CD4-positive, alpha-beta T cell treated with Interleukin-6 at 100 ng/mL for 8 hours (primary cell): ENCODE results near the gene CCSAP.

ENCODE experiments used
- DNase-seq: peaks from one replicate; pipeline ENCODE4 v3.0.0-alpha.2; 2020; ENCODE audit warnings: mixed read lengths, low spot score

The CCSAP gene

DNA sequence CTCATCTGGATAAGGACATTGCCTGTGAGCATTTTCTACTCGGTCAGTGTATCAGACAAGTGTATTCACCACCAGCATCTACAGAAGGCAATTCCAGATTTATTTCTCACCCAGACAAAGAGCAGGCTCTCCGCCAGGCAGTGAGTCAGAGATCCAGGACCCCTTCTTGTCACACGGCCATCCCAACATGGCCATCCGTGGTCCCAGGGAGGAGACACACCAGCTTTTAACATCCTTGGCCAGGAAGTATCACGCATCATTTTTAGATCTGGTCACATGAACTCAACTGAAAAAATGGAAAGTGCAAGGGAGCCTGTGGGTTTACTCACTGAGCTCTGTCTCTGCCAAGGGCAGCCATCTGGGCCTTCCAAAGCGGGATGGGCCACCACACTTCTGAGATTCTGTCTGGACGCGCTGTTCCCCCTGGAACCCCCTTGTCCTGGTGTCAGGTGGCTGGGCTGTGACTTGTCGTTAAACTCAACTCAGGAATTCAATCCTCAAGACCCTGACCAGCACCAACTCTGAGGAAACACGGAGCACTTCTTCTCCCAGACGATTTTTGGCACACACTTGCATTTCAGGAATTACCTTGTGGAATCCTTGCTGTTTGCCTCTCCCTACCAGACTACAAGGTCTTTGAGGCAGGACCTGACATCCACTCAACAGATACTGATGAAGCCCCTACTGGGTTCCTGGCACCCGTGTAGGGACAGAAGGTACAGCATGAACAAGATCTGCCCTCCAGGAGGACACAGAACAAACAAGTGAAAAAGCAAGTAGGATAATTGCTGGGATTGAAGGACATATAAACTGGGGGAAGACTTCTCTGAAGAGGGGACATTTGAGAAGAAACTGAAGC, 21.6 kb upstream of the CCSAP start:
- no peak for DNase-seq

- no peak for DNase-seq
These were observed 20.9 kb upstream of the CCSAP start for GRCh38 chr1:229363723-229364122.

DNA sequence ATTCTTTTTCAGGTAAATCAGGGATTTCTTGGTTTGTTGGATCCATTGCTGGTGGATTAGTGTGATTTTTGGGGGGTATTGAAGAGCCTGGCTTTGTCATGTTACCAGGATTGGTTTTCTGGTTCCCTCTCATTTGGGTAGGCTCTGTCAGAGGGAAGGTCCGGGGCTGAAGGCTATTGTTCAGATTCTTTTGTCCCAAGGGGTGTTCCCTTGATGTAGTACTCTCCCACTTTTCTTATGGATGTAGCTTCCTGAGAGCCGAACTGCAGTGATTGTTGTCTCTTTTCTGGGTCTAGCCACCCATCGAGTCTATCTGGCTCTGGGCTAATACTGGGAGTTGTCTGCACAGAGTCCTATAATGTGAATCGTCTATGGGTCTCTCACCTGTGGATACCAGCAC, 17.6 kb upstream of the CCSAP start:
- no peak for DNase-seq

DNA sequence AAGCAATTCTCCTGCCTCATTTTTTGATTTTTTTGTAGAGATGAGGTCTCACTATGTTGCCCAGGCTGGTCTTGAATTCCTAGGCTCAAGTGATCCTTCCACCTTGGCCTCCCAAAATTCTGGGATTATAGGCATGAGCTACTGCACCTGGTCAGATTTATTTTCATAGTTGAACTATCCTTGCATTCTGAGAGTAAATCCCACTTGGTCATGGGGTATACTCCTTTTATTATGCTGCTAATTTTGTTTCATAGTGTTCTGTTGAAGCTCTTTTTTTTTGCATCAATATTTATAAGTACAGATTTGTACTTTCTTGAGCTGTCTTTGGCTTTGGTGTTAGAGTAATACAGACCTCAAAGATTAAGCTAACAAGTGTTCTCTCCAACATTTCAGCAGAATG, 12.8 kb upstream of the CCSAP start:
- no peak for DNase-seq

- DNase-seq = no peak
These were observed 11.4 kb upstream of the CCSAP start for GRCh38 chr1:229354226-229354625.

DNA sequence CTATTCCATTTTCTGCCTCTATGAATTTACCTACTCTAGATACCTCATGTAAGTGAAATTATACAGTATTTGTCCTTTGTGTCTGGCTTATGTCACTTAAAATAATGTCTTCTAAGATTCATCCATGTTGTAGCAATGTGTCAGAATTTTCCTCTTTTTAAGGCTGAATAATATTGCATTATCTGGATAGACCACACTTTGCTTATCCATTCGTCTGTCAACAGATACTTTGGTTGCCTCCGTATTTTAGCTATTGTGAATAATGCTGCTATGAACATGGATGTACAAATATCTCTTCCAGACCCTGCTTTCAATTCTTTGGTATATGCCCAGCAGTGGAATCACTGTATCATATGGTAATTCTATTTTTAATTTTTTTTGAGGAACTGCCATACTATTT, 10.1 kb upstream of the CCSAP start:
- no peak for DNase-seq

DNA sequence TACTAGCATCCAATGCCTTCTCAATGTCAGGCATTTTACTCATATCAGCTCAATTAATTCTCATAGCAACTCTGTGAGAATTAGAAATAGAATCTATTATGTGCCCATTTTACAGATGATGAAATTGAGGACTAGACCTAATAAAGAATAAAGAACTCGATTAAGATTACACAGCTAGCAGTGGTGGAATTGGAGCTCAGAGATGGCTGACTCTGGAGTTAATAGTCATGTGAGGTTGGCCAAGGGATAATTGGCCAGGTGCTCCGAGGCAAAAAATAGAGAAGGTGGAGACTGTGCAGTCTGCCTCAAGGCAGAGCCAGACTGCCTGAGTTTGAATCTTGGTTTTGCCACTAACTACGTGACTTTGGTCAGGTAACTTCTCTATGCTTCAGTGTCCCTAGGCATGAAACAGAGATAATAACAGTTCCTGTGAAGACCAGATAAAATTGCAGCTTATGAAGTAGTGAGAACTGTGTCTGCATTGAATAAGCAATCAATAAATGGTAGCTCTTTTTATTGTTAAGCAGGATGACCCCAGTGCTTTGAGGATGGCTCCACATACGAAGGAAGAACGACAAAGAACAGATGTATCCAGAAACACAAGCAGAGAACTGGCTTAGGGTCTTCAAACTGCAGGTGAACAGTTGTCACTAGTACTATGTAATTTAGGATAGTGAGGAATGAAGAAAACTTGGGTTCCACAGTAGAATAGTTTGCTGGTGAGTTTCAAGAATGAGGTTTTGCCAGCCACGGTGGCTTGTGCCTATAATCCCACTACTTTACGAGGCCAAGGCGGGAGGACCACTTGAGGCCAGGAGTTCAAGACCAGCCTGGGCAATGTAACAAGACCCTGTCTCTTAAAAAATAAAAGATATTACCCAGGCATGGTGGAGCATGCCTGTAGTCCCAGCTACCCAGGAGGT, 6.9 kb upstream of the CCSAP start:
- no peak for DNase-seq

DNA sequence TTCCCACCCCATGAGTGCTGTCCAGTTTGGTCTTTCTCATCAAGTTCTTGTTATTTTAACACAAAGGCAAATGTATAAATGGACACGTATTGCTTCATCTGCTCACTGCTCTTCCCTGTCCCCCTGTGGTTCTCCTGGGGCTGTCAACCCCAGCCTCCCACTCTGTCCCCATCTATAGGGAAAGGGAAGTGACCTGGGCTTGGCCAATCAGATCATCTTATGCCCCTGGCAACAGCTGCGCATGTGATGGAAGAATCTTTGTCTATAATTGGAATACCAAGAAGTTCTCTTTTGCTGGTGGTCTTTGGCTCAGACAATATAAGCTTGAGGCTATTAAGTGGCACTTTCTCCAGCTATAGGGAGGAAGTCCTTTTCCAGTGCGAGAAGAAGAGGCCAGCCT, 4.7 kb upstream of the CCSAP start:
- DNase-seq = no peak

- DNase-seq = no peak
These were observed 2.3 kb upstream of the CCSAP start for GRCh38 chr1:229344937-229345684.

- no peak for DNase-seq
These were observed 1.3 kb upstream of the CCSAP start for GRCh38 chr1:229344139-229344538.

- peak; percentile 81 for DNase-seq
These were observed 832 bp downstream of the CCSAP start for GRCh38 chr1:229341774-229342655.

GRCh38 chr1:229340496-229340895, 2.4 kb downstream of the CCSAP start:
- no peak for DNase-seq

DNA sequence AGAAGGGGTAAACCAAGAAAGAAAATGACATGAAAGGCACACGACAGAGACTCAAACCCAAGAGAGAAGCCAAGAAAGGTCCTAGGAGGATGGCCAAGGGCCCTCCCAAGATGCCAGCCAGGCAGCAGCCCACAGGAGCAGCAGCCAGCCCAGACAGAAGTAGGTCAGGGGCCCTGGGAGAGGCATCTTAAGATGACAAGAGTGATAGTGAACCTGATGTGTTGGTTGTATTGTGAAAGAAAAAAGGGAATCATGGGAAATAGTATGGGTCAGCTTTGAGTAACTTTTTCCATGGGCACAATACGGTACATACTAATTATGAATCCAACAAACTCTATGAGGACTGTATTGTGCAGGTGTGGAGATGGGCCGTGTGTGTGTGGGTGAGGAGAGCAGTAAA, 3.3 kb downstream of the CCSAP start:
- DNase-seq = no peak

DNA sequence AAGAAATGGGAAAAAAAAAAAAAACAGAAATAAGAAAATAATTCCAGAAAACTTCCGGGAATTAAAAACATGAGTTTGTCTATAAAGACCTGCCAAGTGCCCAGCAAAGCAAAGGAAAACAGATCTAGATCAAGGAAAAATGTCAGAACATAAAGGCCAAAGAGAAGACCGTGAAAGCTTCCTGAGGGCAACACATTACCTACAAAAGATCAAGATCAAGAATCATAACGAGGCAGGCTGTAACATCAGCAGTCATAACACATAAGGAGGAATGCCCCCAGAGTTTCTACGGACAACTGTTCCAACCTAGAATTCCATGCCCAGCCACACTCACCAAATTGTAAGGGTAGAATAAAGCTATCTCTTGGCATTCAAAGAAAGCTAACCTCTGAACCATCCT, 3.8 kb downstream of the CCSAP start:
- no peak for DNase-seq

GRCh38 chr1:229336345-229336744, 6.5 kb downstream of the CCSAP start:
- DNase-seq = no peak

- DNase-seq = no peak
These were observed 8.1 kb downstream of the CCSAP start for GRCh38 chr1:229334716-229335115.

DNA sequence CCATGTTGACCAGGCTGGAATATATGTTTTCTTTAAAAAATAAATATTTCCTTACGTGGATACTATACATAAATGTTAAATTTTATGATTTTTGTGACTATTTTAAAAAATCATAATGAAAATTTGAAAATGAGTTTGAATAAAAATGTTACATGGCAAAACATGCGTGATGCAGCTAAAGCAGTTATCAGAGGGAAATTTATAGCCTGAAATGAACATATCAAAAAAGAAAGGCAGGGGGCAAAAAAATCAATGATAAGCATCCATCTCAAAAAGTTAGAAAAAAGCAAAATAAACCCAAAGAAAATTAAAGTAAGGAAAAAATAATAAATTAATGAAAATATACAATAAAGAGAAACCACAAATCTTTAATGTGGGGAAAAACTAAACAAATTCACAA, 8.6 kb downstream of the CCSAP start:
- DNase-seq = no peak

- DNase-seq = no peak
These were observed 14.1 kb downstream of the CCSAP start for GRCh38 chr1:229328598-229329362.

- peak; percentile 11 for DNase-seq
These were observed 15.1 kb downstream of the CCSAP start for GRCh38 chr1:229327765-229328164.

- peak; percentile 2 for DNase-seq
These were observed 16.2 kb downstream of the CCSAP start for GRCh38 chr1:229326601-229327000.
